HTERT RPE-1 (cell line): Measurements from ENCODE around the gene RCOR2.
"Not testable (repeated sequence)": the region's sequence is repeated elsewhere in the genome, so short reads cannot be mapped to it uniquely, and the experiment has no call there.

Experiments
- in situ Hi-C: fragments of 300-500 bp; cut with MboI; formaldehyde crosslinking; loops from 4 replicates; pipeline ENCODE4 v1.14.3; 2020; ENCODE audit warnings: low sequenced_read_pairs

Gene RCOR2

DNA sequence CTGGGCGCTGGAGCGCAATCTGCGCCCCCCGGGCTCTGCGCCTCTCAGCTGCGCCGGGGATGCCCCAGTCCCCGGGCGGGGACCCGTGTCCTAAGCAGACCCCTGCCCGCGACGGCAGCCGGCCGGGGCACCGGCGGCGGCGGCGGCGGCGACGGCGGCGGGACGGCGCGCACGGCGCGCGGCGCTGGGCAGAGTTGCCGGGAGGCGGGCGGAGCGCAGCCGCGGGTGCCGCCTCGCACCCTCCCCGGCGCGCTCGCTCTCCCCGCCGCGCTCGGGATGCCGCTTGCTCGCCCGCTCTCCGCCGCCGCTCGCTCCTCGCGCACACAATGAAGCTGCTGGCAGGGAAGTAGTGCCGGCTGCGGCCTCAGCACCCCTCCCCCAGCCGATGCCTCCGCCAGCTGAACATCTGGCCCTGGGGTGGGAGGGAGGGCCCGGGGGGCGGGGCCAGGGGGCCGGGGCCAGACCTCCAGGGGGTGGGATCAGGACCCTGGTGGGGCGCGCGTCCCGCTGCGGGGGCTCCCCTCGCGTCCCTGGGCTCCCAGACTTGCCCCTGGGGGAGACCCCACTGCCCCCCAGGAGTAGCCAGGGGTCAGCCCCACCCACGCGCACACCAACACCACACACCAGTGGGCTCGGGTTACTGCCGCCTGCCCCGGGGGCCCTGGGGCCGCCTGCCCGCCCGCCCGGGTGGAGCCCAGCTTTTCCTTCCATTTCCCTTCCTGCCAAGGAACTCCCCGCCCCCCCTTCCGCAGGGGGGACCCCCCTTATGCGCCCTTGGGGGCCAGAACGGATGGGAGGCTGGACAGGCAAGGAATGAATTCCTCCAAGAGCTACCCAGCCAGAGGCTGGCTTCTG, at the start of gene RCOR2:
RCOR2 (minus strand) TSS at position 328 of the 855 bp plus-strand sequence. CDS start 708 bp downstream, outside the sequence.
- in situ Hi-C loops = no loop called here

DNA sequence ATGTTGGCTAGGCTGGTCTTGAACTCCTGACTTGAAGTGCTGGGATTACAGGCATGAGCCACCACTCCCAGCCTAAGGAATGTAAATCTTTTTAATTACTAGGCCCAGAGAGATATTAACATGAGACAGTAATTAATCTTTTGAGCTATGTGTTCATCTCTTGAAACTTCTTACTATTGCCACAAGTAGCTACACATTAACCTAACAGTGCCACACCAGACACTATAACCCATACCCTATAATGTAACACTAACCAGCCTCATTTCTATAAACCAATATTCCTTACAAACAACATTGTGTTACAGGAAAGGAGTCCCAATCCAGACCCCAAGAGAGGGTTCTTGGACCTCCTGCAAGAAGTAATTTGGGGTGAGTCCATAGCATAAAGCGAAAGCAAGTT, 49.5 kb upstream of the RCOR2 start:
- in situ Hi-C loops = no loop called here

DNA sequence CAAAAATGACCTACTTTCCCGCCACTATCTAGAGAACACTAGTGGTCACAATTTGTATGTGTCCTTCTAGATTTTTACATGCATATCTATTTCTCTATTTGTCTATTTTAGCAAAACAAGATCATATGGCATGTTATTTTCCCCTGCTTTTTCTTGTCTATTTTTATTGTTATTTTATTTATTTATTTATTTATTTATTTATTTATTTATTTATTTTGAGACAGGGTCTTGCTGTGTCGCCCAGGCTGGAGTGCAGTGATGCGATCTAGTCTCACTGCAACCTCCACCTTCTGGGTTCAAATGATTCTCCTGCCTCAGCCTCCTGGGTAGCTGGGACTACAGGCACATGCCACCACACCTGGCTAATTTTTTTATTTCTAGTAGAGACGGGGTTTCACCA, 46.9 kb upstream of the RCOR2 start:
- in situ Hi-C loops = not testable (repeated sequence)

DNA sequence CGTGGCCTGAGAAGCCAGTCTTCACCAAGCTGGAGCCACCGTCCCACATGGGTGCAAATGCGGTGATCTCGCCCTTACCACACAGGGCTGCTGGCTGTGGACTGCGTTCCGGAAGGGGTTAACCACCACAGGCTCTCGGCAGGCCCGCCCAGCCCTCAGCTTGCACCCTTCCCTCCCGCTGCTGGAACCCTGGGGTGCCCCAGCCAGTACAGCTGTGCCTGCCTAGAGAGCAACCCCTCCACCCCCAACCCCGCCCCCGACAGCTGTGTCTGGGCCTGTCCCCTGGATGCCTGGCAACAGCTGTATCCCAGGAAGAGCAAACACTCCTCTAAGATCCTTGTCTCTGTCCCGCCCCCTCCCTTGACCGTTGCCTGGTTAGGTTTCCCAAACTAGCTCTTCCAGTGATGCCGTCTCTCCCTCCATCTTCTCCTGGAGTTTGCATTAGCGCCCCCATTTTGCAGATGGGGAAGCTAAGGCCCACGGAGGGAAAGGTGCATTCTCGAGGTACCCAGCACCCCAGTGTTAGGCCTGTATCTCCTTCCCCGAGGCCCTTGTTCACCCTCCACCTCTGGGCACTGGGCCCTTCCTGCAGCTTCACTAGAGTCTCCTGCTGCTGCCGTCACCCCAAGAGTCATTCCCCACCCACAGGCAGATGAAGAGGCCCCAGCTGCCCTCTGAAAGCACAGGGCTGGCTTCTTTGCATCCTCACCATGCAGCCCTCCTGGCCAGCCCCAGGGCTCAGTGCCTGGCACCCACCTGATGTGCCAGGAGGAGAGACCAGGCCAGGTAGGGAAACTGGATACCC, 44.8 kb upstream of the RCOR2 start:
- in situ Hi-C loops = no loop called here

DNA sequence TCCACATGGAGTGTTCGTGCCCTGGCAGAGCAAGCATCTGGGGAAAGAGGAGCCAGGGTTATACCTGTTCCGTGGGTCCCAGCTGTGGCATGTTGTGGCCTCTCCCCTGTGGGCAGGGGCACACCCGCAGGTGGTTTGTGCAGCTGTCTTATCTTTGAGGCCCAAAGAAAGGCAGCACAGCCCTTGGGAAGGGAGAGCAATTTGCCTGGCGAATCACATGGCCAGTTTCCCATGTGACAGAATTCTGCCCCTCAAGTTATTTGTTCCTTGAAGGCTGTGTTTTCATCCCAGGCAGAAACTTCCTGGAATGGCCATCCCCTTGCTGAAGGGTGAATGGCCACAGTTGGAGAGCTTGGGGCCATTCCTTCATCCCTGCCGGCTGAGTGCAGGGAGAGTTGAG, 41.0 kb upstream of the RCOR2 start:
- in situ Hi-C loops = no loop called here

DNA sequence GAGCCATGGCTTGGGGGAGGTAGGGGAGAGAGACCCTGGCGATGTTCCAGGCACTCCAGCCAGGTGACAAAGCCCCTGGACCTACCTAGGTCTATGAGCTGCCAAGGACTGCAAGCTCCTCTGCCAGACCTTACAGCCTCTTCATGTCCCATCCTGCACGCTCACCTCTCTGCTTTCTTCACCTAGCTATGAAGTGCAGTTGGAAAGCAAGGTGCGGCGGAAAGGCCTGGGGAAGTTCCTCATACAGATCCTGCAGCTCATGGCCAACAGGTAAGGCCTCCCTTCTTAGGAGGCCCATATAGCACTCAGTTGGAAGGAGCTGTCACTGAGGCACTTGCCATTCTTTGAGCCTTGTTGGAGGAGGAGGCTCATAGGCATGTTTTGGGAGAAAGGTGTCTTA, 35.6 kb upstream of the RCOR2 start:
- in situ Hi-C loops = no loop called here

DNA sequence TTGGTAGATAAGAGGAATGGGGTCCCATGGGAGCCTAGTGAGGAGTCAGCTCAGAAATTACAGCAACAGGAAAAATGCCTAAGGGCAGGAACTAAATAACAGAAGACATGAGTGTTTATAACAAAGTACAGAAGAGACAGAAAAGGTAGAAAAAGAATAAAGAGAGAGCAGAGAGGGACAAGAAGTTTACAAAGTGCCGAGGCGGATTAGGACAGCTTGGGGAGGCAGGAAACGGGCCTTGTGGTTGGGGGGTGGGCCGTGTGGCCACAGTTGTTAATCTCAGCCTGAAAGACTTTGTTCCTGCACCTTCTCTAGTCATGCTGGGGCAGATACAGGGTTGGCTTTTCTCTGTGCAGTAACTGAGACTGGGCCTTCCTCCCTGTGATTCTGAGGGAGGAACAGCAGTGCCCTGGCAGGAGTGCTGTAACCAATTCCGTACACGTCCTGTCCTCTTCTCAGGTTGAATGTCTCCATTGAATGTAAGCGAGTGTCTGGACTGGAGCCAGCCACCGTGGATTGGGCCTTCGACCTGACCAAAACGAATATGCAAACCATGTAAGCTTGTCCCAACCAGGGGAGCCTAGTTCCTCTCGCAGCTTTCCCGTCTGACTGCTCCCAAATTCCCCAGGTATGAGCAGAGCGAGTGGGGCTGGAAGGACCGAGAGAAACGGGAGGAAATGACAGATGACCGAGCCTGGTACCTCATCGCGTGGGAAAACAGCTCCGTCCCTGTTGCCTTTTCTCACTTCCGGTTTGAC, 35.0 kb upstream of the RCOR2 start:
- in situ Hi-C loops = no loop called here

DNA sequence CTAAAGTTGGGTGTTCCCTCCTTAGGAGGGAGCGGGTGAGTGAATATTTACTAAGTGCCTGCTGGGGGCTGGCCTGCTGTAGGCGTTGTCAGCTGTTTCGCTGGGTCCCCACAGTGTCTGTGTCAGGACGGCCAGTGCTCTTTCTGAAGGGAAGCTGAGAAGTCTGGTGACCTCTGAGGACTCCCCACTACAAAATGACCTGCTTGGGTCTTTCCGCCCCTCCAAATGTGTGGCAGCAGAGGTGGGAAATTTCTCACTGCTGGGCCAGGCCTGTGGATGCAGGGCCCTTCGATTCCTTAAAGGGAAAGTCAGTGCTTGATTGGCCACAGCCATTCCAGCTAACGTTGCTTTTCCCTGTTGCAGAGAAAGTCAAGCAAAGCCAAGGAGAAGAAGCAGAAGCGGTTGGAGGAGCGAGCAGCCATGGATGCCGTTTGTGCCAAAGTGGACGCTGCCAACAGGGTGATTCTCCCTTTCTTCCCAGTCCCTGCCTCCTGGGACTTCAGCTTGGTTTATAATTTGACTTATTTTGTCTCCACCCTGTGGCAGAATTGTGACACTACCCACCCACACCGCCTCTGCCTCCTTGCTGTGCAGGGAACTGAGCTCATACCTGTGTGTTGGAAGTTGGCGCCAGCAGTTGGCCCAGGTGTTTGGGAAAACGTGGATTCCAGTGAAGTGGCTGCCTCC, 28.7 kb upstream of the RCOR2 start:
- in situ Hi-C loops = no loop called here

DNA sequence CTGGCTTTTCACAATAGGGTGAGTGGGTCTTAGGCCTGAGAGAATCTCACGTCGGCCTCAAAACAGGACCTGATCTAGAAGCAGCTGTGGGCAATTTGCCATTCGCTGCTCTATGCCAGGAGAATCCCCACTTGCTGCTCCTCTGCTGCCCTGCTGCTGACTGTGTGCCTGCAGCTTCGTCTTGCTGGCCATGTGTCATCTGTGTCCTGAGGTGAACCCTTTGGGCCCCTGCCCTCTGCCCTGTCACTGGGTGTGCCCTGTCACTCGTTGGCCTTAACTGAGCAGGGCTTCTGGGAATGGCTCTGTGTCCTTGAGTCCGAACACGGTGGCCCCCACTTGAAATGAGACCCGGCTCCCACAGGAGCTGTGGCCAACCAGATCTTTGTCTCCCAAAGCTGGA, 28.0 kb upstream of the RCOR2 start:
- in situ Hi-C loops = no loop called here

DNA sequence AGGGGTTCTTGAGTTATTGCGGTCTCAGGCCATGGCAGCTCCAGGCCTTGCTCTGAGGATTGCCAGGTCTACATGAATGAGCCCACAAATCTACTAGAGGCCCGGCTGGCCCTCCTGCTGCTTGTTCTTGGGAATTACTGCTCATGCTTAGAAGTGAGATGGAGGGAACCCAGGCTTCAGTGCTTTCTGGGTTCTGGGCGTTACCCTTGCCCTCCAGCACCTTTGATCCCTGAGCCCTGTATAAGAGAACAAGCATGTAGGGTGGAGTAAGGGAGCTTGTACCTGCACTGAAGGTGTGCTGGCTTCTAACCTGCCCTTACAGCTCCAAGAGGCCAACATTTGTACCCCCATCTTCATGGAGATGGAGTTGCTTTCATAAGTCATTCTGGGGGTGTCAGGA, 25.8 kb upstream of the RCOR2 start:
- in situ Hi-C loops = no loop called here

DNA sequence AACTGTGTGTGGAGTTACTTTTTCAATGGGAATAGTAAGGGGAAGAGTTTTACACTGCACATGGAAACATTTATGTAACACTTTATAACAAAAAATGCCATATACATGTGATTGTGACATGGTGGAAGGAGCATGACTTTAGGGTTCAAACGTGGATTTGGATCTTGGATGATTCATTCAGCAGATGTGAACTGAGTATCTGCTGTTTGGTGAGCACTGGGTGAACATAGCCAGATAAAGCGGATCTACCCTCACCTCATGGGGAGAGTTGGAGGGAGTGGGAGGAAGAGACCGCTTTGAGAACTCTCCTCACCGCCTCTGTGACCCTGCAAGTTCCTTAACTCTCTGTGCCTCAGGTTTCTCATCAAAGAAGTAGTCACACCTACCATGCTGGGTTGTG, 24.9 kb upstream of the RCOR2 start:
- in situ Hi-C loops = no loop called here

DNA sequence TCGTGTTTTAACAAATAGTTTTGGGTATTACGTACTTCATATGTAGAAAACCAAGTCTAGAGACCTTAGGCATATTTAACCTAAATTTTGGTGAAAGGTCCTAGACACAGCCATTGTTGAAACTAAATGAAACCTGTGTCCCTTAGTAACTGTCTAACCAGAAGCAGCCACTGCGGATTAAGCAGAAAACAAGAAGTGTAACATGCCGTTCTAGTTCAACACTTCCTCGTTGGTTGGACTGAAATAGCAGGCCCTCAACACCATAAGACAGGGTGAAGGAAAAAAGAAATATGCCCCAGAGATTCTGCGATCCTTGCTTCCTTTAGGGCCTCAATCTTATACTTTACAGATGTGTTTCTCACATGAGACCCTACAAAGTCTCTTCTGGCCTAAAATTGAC, 23.8 kb upstream of the RCOR2 start:
- in situ Hi-C loops = no loop called here

DNA sequence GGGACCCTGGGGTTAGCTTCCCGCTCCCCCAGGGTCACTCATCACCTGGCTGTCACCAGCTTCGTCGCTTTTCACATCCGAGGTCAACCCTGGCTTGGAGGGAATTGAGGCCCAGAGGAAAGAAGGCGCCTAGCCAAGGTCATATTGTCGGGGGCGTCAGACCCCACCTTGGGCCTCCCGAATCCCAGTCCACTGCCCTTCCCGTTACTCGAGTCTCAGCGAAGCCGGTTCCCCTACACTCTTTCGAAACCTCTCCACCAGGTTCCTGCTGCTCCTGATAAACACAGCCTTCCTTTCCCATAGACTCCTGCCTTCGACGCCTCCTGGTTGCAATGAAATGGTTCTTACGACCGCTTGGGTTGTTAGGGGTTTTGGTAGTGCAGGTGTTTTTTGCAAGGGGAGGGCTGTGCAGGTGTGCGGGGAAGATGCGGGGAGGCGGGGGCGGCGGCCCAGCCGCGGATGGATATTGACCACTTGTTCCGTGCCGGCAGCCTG, 22.5 kb upstream of the RCOR2 start:
- in situ Hi-C loops = no loop called here

DNA sequence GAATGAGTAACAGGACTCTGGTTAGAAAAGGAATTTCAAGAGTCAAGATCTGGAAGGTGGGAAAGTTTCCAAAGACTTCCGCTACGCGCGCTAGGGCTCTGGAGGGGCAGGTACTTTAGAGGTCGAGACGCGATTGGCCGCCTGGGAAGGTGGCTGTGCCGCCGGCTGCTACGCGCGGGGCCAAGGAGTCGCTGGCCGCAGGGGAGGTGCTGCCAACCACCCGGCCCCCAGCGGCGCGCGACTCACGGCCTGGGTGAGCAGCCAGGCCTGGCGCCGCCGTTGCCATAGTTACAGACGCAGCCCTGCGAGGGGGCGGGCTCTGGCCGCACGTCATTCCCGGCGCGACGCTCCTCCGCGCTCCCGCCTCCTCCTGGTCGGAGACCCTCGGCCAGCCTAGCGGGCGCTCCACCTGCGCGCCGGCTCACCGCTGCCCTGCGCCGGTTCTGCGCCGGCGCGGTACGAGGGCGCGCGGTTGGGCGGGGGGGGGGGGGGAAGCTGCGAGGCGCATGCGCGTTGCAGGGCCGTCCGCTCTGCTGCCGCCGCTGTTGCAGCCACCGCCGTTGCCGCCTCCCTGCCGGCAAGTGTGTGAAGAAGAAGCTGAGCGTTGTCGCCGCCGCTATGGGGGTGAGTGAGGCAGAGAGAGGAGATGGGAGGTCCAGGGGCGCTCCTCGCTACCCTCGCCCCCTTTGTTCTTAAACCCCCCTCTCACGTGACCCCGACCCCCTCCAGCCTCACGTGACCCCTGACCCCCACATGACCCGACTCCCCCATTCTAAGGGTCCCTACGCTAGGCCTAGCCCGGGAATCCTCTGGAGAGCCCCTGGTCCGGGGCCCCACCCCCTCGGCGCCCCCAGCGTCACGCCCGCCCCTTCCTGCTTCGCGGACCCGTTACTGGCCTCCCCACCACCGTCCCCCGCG, 21.8 kb upstream of the RCOR2 start, which contains the start of gene NAA40:
NAA40 (plus strand) TSS at position 524 of the 918 bp plus-strand sequence; CDS start at position 619, 95 bp downstream.
- in situ Hi-C loops = no loop called here

DNA sequence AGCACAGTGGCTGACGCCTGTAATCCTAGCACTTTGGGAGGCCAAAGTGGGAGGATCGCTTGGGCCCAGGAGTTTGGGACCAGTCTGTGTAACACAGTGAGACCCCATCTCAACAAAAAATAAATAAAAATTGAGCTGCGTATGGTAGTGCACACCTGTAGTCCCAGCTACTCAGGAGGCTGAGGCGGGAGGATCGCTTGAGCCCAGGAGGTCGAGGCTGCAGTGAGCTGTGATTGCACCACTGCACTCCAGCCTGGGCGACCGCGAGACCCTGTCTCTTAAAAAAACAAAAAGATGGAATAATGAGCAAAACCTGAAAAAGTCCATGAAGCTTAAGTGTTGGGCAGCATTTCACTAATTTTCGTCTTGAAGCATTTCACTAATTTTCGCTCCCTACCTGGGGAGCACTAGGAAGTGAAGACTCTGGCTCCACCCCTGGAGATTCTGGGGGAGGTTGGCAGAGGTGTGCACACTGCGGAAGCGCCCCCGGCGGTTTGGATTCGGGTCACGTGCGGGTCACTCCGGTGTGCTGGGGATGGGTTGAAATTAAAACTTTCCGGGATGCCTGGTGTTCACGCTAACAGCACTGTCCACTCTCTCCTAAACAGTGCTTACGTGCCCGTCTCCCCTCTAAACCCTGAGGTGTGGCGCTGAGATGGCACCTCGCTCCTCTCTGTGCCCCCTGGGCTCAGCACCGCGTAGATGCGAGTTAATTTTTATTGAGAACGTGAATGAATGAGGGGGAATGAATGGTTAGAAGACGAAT, 20.9 kb upstream of the RCOR2 start:
- in situ Hi-C loops = no loop called here

DNA sequence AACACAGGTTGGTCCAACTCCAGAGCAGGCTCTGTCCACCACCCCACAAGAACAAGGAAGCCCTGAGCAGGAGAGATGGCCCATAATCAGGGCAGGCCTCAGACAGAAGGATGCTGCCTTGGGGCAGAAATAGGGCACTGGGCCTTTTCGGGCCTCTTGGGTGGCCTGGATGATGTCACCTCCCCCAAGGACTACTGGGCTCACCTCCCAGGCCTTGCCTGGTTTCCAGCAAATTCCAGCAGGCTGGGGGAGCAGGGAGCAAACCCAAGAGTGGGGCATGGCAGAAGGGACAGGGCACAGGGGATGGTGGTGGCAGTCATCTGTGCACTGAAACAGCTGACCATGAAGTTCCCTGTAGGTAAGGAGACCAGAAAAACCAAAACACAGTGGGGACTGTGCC, 16.5 kb upstream of the RCOR2 start:
- in situ Hi-C loops = no loop called here

DNA sequence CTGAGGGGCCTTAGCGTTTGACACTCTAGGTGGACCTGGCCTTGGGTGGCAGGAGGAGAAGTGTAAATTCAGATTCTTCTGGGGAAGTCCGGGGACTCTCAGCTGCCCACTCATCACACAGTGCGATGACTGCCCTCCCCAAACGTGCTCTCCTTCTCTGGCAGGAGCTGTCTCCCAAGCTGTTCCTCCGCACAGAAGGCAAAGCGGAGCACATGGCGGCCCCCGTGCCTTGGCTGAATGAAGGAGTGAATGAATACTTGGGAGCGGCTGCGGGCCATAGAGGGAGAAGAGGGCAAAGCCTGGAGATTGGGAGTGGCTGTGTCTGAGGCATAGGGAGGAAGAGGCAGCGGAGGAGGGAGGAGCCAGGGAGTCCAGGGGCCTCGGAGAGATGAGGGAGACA, 14.9 kb upstream of the RCOR2 start:
- in situ Hi-C loops = no loop called here

DNA sequence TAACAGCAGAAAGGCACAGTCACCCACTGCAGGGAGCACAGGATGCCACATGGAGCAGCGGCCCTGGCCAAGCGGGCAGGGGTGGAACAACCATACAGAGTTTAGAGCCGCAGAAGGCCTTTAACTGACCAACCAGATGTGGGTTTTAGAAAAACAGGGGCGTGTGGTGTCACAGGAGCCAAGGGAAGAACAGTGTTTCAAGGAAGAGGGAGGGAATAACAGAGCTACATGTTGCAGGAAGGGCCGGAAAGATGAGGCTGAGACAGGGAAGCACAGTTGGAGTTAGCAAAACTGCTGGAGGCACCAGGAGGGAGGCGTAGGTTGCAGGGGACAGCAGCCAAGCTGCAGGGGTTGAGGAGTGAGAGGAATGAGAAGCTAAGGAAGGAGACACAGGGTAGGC, 14.1 kb upstream of the RCOR2 start:
- in situ Hi-C loops = no loop called here

DNA sequence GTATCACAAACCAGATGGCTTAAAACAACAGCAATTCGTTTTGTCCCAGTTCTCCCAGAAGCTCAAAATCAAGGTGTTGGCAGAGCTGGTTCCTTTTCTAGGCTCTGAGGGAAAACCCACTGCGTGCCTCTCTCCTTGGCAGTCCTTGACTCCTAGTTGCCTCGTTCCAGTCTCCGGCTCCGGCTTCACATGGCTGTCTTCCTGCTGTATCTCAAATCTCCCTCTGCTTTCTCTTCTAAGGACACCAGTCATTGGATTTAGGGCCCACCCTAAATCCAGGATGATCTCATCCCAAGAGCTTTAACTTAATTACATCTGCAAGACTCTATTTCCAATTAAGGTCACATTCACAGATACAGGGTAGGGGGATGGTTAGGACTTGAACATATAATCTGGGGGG, 12.7 kb upstream of the RCOR2 start:
- in situ Hi-C loops = no loop called here
